ENCODE data around the gene ROR2. TPM values are rescaled to one million over a fixed set of nuclear protein-coding genes. Genes with fewer than 3 reads are reported as not detected.
A peak's percentile ranks its signal among the peaks of the same experiment; 100 is the strongest.

Gene ROR2
- total RNA-seq, 1 donor from 2014 or later = 14.9 TPM

GRCh38 chr9:91697201-91697600 lies 252.8 kb downstream of the ROR2 start:
- no peak for TF ChIP-seq CTCF (conservative IDR thresholded peaks at IDR 0.05)
- Mint-ChIP-seq H3K4me3 (no peak overlapping the region), H3K27ac (ENCODE audit: unreplicated experiment) (no peak overlapping the region), H3K4me1 (peaks cover 5% of the 10 kb centered on the region), H3K9me3 (no peaks in the 10 kb centered on the region), H3K36me3 (ENCODE audit: low read depth) (no peaks in the 10 kb centered on the region), H3K27me3 (ENCODE audit: low read depth) (no peaks in the 10 kb centered on the region)
- no peak for DNase-seq (ENCODE audit: low read depth, low spot score)

- no peak for TF ChIP-seq CTCF (conservative IDR thresholded peaks at IDR 0.05)
- DNase-seq (ENCODE audit: low read depth, low spot score) = no peak
- Mint-ChIP-seq H3K27ac (ENCODE audit: unreplicated experiment) (no peak overlapping the region), H3K27me3 (ENCODE audit: low read depth) (no peaks in the 10 kb centered on the region), H3K4me3 (no peak overlapping the region), H3K4me1 (peaks cover 5% of the 10 kb centered on the region), H3K9me3 (no peaks in the 10 kb centered on the region), H3K36me3 (ENCODE audit: low read depth) (no peaks in the 10 kb centered on the region)
Measured at GRCh38 chr9:91694081-91694870, 255.8 kb downstream of the ROR2 start.

- H3K27ac Mint-ChIP-seq (ENCODE audit: unreplicated experiment) = peak overlapping the region; percentile 1
- no peak for TF ChIP-seq CTCF (conservative IDR thresholded peaks at IDR 0.05)
- H3K27me3 Mint-ChIP-seq (ENCODE audit: low read depth) = no peaks in the 10 kb centered on the region
- DNase-seq (ENCODE audit: low read depth, low spot score) = no peak
- peaks cover 5% of the 10 kb centered on the region for H3K4me1 Mint-ChIP-seq
- no peaks in the 10 kb centered on the region for H3K36me3 Mint-ChIP-seq (ENCODE audit: low read depth)
- H3K9me3 Mint-ChIP-seq = no peaks in the 10 kb centered on the region
- H3K4me3 Mint-ChIP-seq = no peak overlapping the region
Measured at GRCh38 chr9:91693226-91693625, 256.8 kb downstream of the ROR2 start.

GRCh38 chr9:91690540-91691249 lies 259.3 kb downstream of the ROR2 start:
- H3K4me3 Mint-ChIP-seq = no peak overlapping the region
- no peak for TF ChIP-seq CTCF (conservative IDR thresholded peaks at IDR 0.05)
- H3K9me3 Mint-ChIP-seq = no peaks in the 10 kb centered on the region
- no peak overlapping the region for H3K27ac Mint-ChIP-seq (ENCODE audit: unreplicated experiment)
- no peak for DNase-seq (ENCODE audit: low read depth, low spot score)
- peaks cover 5% of the 10 kb centered on the region for H3K4me1 Mint-ChIP-seq
- no peaks in the 10 kb centered on the region for H3K36me3 Mint-ChIP-seq (ENCODE audit: low read depth)
- no peaks in the 10 kb centered on the region for H3K27me3 Mint-ChIP-seq (ENCODE audit: low read depth)

GRCh38 chr9:91689006-91689405 lies 261.0 kb downstream of the ROR2 start:
- no peak overlapping the region for H3K4me3 Mint-ChIP-seq

More at GRCh38 chr9:91689006-91689405, 261.0 kb downstream of the ROR2 start:
- peaks cover 5% of the 10 kb centered on the region for H3K4me1 Mint-ChIP-seq
- H3K9me3 Mint-ChIP-seq = no peaks in the 10 kb centered on the region
- no peaks in the 10 kb centered on the region for H3K27me3 Mint-ChIP-seq (ENCODE audit: low read depth)
- no peaks in the 10 kb centered on the region for H3K36me3 Mint-ChIP-seq (ENCODE audit: low read depth)
- no peak overlapping the region for H3K27ac Mint-ChIP-seq (ENCODE audit: unreplicated experiment)
- no peak for DNase-seq (ENCODE audit: low read depth, low spot score)
- TF ChIP-seq CTCF (conservative IDR thresholded peaks at IDR 0.05) = no peak

Data from neural crest cell (in vitro differentiated cells).